Activated T-helper 1 cell treated with anti-CD3 and anti-CD28 coated beads, Interleukin-12 subunit alpha, Interleukin-12 subunit beta, Interleukin-2, Interleukin-4 antibody, amounts not matched to agents 30 ng/mL and 10 ng/mL and 1 ng/mL, durations not matched to agents 14 hours and 24 hours and 36 hours (primary cell): ENCODE data around the gene PLEKHN1. TPM values are rescaled to one million over a fixed set of nuclear protein-coding genes. Genes with fewer than 3 reads are reported as not detected.
"Not testable (repeated sequence)": the region's sequence is repeated elsewhere in the genome, so short reads cannot be mapped to it uniquely, and the experiment has no call there.

Experiments used
- DNase-seq: peaks from one replicate; pipeline ENCODE4 v3.0.0; 2021; ENCODE audit warnings: low spot score
- H3K27ac Mint-ChIP-seq: one replicate; pipeline ENCODE4 v1.8.0; 2021; ENCODE audit warnings: mild to moderate bottlenecking, mixed read lengths
- H3K27me3 Mint-ChIP-seq: one replicate; pipeline ENCODE4 v1.8.0; 2022; ENCODE audit warnings: mild to moderate bottlenecking, moderate library complexity, mixed read lengths; ENCODE audit not compliant: insufficient read depth
- H3K36me3 Mint-ChIP-seq: one replicate; pipeline ENCODE4 v1.8.0; 2021; ENCODE audit warnings: low read depth, mixed read lengths
- H3K4me1 Mint-ChIP-seq: one replicate; pipeline ENCODE4 v1.8.0; 2021; ENCODE audit warnings: low read depth, mixed read lengths
- H3K4me3 Mint-ChIP-seq: one replicate; pipeline ENCODE4 v1.8.0; 2021; ENCODE audit warnings: mild to moderate bottlenecking, moderate library complexity, mixed read lengths
- H3K9me3 Mint-ChIP-seq: one replicate; pipeline ENCODE4 v1.8.0; 2021; ENCODE audit warnings: mixed read lengths
- intact Hi-C: fragments of 100-400 bp; cut with micrococcal nuclease; formaldehyde crosslinking; loops from one replicate; pipeline ENCODE4 v1.15.1; 2024
- total RNA-seq: library from RNA; stranded (reverse); gene quantifications from 2 replicates; pipeline ENCODE4 v1.2.3, GENCODE V29; 2022

Gene PLEKHN1
- total RNA-seq, 1 donor from 2014 or later = 1.7 TPM

DNA sequence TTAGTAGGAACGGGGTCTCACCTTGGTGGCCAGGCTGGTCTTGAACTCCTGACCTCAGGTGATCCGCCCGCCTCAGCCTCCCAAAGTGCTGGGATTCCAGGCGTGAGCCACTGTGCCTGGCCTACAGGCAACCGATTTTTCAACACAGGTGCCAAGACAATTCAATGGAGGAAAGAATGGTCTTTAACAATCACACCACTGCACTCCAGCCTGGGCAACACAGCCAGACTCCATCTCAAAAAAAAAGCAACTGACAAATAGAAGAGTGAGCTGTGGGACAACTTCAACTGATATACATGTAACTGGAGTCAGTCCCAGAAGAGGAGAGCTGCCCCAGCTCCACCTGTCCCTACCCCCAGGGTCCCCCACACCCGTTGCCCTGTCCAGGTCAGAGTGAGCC is 28.3 kb downstream of the PLEKHN1 start:
- H3K9me3 Mint-ChIP-seq, DNase-seq, H3K36me3 Mint-ChIP-seq, intact Hi-C loops, H3K27ac Mint-ChIP-seq, H3K4me3 Mint-ChIP-seq, H3K4me1 Mint-ChIP-seq: not testable (repeated sequence)
- H3K27me3 Mint-ChIP-seq = peaks cover 31% of the 10 kb centered on the region

DNA sequence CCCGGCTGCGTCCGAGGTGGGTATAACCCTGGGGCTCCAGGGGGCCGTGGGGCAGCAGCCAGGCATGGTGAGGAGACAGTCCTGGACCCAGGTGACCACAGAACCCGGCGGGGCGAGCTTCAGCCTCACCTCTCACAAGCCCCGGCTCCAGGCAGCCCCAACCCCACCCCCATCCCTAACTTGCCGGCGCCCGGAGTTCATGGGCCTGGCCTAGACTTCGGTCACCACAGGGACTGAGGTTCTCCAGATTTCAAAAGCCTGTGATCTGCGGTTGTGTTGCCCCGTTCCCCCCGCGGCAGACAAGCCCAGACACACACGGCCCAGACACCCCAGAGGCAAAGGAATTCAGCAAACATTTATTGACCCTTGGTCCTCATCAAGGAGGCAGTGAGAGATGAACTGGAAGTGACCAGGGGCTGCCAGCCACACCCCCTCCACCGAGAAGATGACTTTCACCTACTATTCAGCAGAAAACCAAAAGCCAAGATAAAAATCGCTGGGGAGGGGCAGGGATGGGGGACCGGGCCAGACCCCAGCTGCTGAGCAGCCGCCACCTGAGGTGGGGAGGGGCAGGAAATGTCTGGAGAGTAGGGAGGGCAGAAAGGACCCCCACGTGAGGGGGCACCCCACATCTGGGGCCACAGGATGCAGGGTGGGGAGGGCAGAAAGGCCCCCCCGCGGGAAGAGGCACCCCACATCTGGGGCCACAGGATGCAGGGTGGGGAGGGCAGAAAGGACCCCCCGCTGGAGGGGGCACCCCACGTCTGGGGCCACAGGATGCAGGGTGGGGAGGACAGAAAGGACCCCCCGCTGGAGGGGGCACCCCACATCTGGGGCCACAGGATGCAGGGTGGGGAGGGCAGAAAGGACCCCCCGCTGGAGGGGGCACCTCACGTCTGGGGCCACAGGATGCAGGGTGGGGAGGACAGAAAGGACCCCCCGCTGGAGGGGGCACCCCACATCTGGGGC is 29.7 kb downstream of the PLEKHN1 start:
- intact Hi-C loops = no loop called here
- no peak overlapping the region for H3K27ac Mint-ChIP-seq
- no peak for DNase-seq
- no peak overlapping the region for H3K4me3 Mint-ChIP-seq
- H3K4me1 Mint-ChIP-seq = peaks cover 5% of the 10 kb centered on the region
- H3K9me3 Mint-ChIP-seq = peaks cover 10% of the 10 kb centered on the region
- peaks cover 27% of the 10 kb centered on the region for H3K27me3 Mint-ChIP-seq
- H3K36me3 Mint-ChIP-seq = no peaks in the 10 kb centered on the region

GRCh38 chr1:996851-997712 is 30.8 kb downstream of the PLEKHN1 start:
- Mint-ChIP-seq H3K36me3 (no peaks in the 10 kb centered on the region), H3K27ac (peak overlapping the region; percentile 48), H3K4me3 (no peak overlapping the region), H3K4me1 (peaks cover 5% of the 10 kb centered on the region), H3K9me3 (peaks cover 4% of the 10 kb centered on the region), H3K27me3 (peaks cover 21% of the 10 kb centered on the region)
- intact Hi-C loops = no loop called here
- no peak for DNase-seq

DNA sequence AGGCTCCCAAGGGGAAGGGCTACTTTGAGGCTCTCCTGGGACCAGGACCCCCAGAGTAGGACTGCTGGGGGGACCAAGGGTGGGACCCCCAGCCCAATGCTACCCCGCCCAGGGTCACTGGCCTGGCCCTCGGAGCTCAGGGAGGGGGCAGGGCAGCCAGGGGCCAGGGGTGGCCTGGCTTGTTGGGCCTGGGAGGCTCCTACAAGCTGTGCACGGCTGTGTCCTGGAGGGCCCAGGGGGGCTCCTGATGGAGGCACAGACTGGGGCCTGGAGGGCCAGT is 31.4 kb downstream of the PLEKHN1 start:
- Mint-ChIP-seq H3K4me1 (peaks cover 2% of the 10 kb centered on the region), H3K27me3 (peaks cover 27% of the 10 kb centered on the region), H3K9me3 (peaks cover under 1% of the 10 kb centered on the region), H3K27ac (no peak overlapping the region), H3K4me3 (no peak overlapping the region), H3K36me3 (no peaks in the 10 kb centered on the region)
- no peak for DNase-seq
- intact Hi-C loops = no loop called here

GRCh38 chr1:997993-998744 is 31.9 kb downstream of the PLEKHN1 start:
- peaks cover 31% of the 10 kb centered on the region for H3K27me3 Mint-ChIP-seq
- no peaks in the 10 kb centered on the region for H3K4me1 Mint-ChIP-seq
- no peaks in the 10 kb centered on the region for H3K9me3 Mint-ChIP-seq
- H3K36me3 Mint-ChIP-seq = no peaks in the 10 kb centered on the region
- no peak overlapping the region for H3K27ac Mint-ChIP-seq
- H3K4me3 Mint-ChIP-seq = no peak overlapping the region
- no peak for DNase-seq
- intact Hi-C loops = no loop called here

GRCh38 chr1:998745-998994 is 32.4 kb downstream of the PLEKHN1 start:
- H3K27ac Mint-ChIP-seq = no peak overlapping the region
- no peak overlapping the region for H3K4me3 Mint-ChIP-seq
- H3K9me3 Mint-ChIP-seq = no peaks in the 10 kb centered on the region
- intact Hi-C loops = no loop called here
- no peaks in the 10 kb centered on the region for H3K4me1 Mint-ChIP-seq
- H3K36me3 Mint-ChIP-seq = no peaks in the 10 kb centered on the region
- H3K27me3 Mint-ChIP-seq = peaks cover 32% of the 10 kb centered on the region
- DNase-seq = no peak

GRCh38 chr1:998995-999724 is 32.9 kb downstream of the PLEKHN1 start:
- Mint-ChIP-seq H3K4me1 (no peaks in the 10 kb centered on the region), H3K27ac (no peak overlapping the region), H3K9me3 (no peaks in the 10 kb centered on the region), H3K27me3 (peaks cover 32% of the 10 kb centered on the region), H3K36me3 (no peaks in the 10 kb centered on the region), H3K4me3 (no peak overlapping the region)
- DNase-seq = no peak
- intact Hi-C loops = no loop called here

GRCh38 chr1:999725-1000356 is 33.6 kb downstream of the PLEKHN1 start, which contains the start of gene HES4:
HES4 (minus strand) TSS chr1:1000097; CDS start chr1:999973, 124 bp downstream.
- H3K4me3 Mint-ChIP-seq = peak within 1 kb of the TSS; percentile 66
- intact Hi-C loops = loop anchor here (1.0 to 2.0 kb wide), 3 partner anchors 13 to 116 kb away; partner anchors contain the start of genes C1orf159 and ISG15
- H3K27me3 Mint-ChIP-seq = peaks cover 33% of the 10 kb centered on the region
- no peaks in the 10 kb centered on the region for H3K9me3 Mint-ChIP-seq
- no peaks in the 10 kb centered on the region for H3K36me3 Mint-ChIP-seq
- peak within 1 kb of the TSS; percentile 78 for H3K27ac Mint-ChIP-seq
- H3K4me1 Mint-ChIP-seq = peaks cover 5% of the 10 kb centered on the region
- peak; percentile 45 for DNase-seq

- intact Hi-C loops = loop anchor here (1.0 to 2.0 kb wide), 3 partner anchors 13 to 116 kb away; partner anchors contain the start of genes C1orf159 and ISG15
- Mint-ChIP-seq H3K4me1 (peaks cover 11% of the 10 kb centered on the region), H3K4me3 (peak overlapping the region; percentile 66), H3K27me3 (peaks cover 34% of the 10 kb centered on the region), H3K27ac (peak overlapping the region; percentile 78), H3K36me3 (no peaks in the 10 kb centered on the region), H3K9me3 (no peaks in the 10 kb centered on the region)
- DNase-seq = peak; percentile 56
Measured at GRCh38 chr1:1000357-1001056, 34.2 kb downstream of the PLEKHN1 start.

- no peak for DNase-seq
- intact Hi-C loops = loop anchor here (2.0 kb wide), 1 partner anchor 16 kb away; no protein-coding TSS in a partner anchor
- Mint-ChIP-seq H3K4me3 (peak overlapping the region; percentile 66), H3K36me3 (no peaks in the 10 kb centered on the region), H3K27me3 (peaks cover 30% of the 10 kb centered on the region), H3K4me1 (peaks cover 11% of the 10 kb centered on the region), H3K9me3 (no peaks in the 10 kb centered on the region), H3K27ac (peak overlapping the region; percentile 78)
Measured at GRCh38 chr1:1001057-1001783, 34.9 kb downstream of the PLEKHN1 start.
